TTC549 (cell line): ENCODE results near the gene PDE3A.
"Not testable (repeated sequence)": the region's sequence is repeated elsewhere in the genome, so short reads cannot be mapped to it uniquely, and the experiment has no call there.

Source experiments
- FAIRE-seq: peaks from 2 replicates; lab custom pipeline; 2012; peaks lifted over from hg19 to GRCh38; lab: Jason Lieb, UNC

The PDE3A gene

DNA sequence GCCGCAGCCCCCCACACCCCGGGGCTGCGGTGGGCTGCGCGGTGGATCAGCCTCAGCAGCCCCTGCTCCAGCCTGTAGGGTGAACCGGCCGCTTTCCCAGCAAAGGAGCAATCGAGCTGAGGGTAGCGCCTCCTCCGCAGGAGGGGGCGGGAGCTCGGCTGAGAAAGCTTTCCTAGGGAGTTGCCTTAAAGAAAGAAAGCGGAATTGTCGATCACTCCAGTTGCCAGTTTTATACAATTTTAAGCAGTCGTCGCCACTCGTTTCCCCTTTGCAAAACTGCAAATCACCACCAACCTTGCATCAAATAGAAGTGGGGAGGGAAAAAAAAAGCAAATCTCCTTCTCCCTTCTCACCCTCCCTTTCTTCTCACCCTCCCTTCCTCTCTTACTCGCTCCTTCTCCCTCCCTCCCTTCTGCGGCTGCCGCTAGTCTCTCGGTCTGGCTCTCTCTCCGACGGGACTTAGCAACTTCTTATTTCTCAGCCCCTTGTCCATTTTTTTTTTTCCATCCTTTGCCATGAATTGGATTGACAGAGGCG is at the start of gene PDE3A:
Gene PDE3A, plus strand, starts transcription at position 424 of the 537 bp plus-strand sequence. CDS start 748 bp downstream, outside the sequence.
- FAIRE-seq: no peak

DNA sequence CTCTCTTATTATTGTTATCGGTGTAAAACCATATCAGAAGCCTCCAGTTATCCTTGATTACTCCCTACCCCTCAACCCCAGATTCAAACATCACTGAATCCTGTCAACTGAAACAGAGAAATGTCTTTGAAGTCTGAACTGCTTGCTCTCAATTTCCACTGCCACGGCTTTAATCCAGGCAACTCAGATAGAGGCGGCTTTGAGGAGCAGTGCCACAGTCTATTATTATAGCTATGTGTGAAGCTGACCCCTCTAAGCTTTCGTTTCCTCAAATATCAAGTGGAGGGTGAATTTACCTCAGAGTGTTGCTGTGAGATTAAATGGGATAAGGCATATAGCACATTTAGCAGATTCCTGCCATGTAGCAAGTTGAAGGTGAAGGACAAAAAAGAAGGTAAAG is 49.0 kb upstream of the PDE3A start:
- FAIRE-seq: no peak

- no peak for FAIRE-seq
Measured at GRCh38 chr12:20320552-20320951, 47.8 kb upstream of the PDE3A start.

DNA sequence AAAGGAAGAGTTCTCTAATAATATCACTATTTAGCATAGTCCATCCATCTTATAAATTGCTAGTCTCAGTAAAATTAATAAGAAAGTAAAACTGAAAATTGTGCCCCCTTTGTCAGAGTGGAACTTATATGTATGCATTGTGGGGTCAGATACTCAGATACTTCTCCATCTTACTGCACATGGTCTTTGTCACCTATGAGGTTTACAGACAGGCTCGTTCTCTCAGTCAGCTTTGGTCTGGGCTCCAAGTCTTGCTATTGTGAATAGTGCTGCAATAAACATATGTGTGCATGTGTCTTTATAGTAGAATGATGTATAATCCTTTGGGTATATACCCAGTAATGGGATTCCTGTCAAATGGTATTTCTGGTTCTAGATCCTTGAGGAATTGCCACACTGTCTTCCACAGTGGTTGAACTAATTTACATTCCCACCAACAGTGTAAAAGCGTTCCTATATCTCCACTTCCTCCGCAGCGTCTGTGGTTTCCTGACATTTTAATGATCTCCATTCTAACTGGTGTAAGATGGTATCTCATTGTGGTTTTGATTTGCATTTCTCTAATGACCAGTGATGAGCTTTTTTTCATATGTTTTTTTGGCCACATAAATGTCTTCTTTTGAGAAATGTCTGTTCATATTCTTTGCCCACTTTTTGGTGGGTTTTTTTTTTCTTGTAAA is 37.4 kb upstream of the PDE3A start:
- not testable (repeated sequence) for FAIRE-seq

- no peak for FAIRE-seq
Measured at GRCh38 chr12:20339060-20339459, 29.3 kb upstream of the PDE3A start.

DNA sequence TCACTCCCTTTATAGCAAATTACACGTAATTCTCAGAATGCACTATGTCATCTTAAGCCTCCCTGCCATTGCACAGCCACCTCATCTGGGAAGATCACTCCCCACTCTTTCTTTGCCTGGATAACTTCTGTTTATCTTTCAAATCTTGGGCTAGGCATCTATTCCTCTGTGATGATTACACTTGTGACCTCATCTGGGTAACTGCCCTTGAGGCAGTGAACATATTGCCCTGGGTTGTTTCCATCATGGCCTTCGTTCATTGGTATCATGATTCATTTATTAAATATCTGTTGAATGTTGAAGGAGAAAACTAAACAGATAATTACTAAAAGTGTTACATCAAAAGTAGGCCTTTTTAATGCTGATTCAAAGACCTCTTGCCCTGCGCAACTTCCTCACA is 26.2 kb upstream of the PDE3A start:
- FAIRE-seq: no peak

GRCh38 chr12:20345866-20346265 is 22.5 kb upstream of the PDE3A start:
- FAIRE-seq: no peak

- FAIRE-seq: no peak
Measured at GRCh38 chr12:20350026-20350425, 18.3 kb upstream of the PDE3A start.

- FAIRE-seq: no peak
Measured at GRCh38 chr12:20350495-20350894, 17.8 kb upstream of the PDE3A start.

- no peak for FAIRE-seq
Measured at GRCh38 chr12:20351406-20351805, 16.9 kb upstream of the PDE3A start.

- FAIRE-seq: no peak
Measured at GRCh38 chr12:20356048-20356447, 12.3 kb upstream of the PDE3A start.

GRCh38 chr12:20360407-20360806 is 7.9 kb upstream of the PDE3A start:
- no peak for FAIRE-seq

- no peak for FAIRE-seq
Measured at GRCh38 chr12:20361416-20361815, 6.9 kb upstream of the PDE3A start.

GRCh38 chr12:20364501-20364900 is 3.8 kb upstream of the PDE3A start:
- no peak for FAIRE-seq

GRCh38 chr12:20366776-20367409 is 1.4 kb upstream of the PDE3A start:
- FAIRE-seq: no peak

DNA sequence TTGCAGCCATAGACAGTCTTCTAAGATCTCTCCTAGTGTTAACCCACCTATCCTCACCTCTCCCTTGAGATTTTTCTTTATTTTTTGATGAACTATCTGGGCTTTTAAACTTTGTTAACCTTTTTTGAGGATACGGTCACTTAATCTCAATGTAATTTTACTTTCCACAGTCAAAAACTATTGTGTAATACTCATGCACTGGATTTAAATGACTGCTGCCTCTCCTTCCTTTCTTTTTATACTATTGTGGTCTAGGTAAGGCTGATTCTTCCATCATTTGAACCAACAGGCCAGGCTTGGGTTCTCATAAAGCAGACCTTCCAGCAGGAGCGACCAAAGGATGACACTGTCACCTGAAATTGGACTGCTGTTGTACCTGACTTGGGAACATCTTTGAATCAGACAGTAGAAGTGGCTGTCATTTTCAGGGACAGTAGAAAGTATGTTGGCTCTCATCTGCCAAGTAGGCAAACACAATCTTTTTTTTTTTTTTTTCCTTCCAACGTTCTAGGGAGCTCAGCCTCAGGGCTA is 689 bp upstream of the PDE3A start:
- FAIRE-seq: no peak

DNA sequence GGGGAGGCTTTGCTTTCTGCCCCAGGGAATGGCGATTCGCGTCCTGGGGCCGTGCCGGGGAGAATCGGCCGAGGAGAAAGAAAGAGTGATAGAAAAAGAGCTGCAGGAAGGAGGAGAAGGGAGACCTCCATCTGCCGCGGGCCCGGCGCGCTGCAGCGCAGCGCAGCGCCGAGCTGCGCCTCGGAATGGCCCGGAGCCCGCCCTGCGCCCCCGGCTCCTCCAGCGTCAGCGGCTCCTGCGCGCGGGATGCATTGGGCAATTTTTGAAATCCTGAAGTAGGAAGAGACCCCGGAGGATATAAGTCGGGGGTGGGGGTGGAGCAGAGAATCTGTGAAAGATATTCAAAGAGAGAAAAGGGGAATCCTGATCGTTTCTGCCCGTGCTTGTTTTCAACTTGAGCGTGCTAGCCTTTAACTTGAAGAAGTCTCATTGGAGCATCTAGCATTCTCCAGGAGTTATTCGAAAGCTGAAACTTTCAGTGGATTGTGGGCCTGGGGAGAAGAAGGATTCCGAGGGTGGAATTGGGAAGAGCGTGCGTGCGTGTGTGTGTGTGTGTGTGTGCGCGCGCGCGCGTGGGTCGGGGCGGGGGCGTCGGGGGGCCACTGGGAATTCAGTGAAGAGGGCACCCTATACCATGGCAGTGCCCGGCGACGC is 441 bp downstream of the PDE3A start:
- FAIRE-seq: no peak

DNA sequence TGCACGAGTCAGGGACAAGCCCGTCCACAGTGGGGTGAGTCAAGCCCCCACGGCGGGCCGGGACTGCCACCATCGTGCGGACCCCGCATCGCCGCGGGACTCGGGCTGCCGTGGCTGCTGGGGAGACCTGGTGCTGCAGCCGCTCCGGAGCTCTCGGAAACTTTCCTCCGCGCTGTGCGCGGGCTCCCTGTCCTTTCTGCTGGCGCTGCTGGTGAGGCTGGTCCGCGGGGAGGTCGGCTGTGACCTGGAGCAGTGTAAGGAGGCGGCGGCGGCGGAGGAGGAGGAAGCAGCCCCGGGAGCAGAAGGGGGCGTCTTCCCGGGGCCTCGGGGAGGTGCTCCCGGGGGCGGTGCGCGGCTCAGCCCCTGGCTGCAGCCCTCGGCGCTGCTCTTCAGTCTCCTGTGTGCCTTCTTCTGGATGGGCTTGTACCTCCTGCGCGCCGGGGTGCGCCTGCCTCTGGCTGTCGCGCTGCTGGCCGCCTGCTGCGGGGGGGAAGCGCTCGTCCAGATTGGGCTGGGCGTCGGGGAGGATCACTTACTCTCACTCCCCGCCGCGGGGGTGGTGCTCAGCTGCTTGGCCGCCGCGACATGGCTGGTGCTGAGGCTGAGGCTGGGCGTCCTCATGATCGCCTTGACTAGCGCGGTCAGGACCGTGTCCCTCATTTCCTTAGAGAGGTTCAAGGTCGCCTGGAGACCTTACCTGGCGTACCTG is 1.1 kb downstream of the PDE3A start:
- FAIRE-seq: no peak

DNA sequence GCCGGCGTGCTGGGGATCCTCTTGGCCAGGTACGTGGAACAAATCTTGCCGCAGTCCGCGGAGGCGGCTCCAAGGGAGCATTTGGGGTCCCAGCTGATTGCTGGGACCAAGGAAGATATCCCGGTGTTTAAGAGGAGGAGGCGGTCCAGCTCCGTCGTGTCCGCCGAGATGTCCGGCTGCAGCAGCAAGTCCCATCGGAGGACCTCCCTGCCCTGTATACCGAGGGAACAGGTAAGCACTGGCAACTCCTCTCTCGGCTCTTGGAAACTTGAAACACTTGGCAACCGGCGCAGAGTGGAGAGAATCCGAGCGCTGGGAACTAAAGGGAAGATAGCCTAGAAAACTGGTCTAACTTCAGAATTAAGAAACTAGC is 1.7 kb downstream of the PDE3A start:
- no peak for FAIRE-seq

DNA sequence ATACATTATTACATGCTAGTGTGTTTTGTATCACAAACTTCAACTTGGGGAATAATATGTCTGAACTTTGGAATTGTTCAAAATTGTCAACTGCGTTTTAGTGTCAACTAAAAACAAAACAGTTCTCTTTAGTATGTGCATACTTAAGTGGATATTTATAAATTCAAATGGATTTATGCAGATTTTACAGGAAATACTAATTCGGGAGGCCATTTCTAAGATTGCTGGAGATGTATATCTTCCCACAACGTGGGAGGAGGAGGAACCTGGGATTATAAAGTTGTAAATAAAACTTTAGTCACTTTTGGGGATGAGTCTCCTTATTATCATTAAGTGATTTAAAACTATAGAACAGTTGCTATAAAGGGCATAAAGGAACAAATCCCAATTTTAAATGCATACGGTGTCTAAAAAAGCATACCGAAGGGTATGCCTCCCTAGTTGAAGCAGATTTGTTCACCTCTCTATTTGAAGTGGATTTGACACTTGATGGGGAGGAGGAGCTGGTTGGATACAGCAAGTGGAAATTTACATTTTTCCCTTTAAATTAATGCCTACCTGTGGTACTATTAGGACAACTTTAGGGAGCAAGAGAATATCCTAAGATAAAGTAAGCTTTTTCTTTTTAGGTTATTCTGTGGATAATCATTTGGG is 2.7 kb downstream of the PDE3A start:
- no peak for FAIRE-seq

GRCh38 chr12:20372326-20373096 is 4.2 kb downstream of the PDE3A start:
- FAIRE-seq: no peak
